Progenitor cell of endocrine pancreas (in vitro differentiated cells): ENCODE results near the gene ATG101. TPM values are rescaled to one million over a fixed set of nuclear protein-coding genes. Genes with fewer than 3 reads are reported as not detected.
A peak's percentile ranks its signal among the peaks of the same experiment; 100 is the strongest.

ENCODE experiments used
- DNase-seq: peaks from one replicate; pipeline ENCODE4 v3.0.0; 2021; ENCODE audit warnings: low spot score; ENCODE audit not compliant: unreplicated experiment
- H3K27ac Mint-ChIP-seq: 2 replicates; pipeline ENCODE4 v1.8.0; 2021; ENCODE audit warnings: mild to moderate bottlenecking, moderate library complexity, mixed read lengths
- H3K27me3 Mint-ChIP-seq: 2 replicates; pipeline ENCODE4 v1.8.0; 2021; ENCODE audit warnings: mixed read lengths
- H3K36me3 Mint-ChIP-seq: 2 replicates; pipeline ENCODE4 v1.8.0; 2022; ENCODE audit warnings: mixed read lengths; ENCODE audit not compliant: insufficient read depth
- H3K4me1 Mint-ChIP-seq: 2 replicates; pipeline ENCODE4 v1.8.0; 2021; ENCODE audit warnings: low read depth, mixed read lengths
- H3K4me3 Mint-ChIP-seq: 2 replicates; pipeline ENCODE4 v1.8.0; 2021; ENCODE audit warnings: low read depth, mild to moderate bottlenecking, moderate library complexity, mixed read lengths
- H3K9me3 Mint-ChIP-seq: 2 replicates; pipeline ENCODE4 v1.8.0; 2021; ENCODE audit warnings: low read depth, mixed read lengths
- total RNA-seq: library from RNA; stranded (reverse); gene quantifications from 2 replicates; pipeline ENCODE4 v1.2.1, GENCODE V29; 2021
- TF ChIP-seq, protein P1 (sequence below): fragments of 200-600 bp; sonication (generic); IDR thresholded peaks from one replicate; pipeline ENCODE4 v1.5.0; 2021; ENCODE audit warnings: antibody characterized with exemption, mild to moderate bottlenecking; ENCODE audit not compliant: unreplicated experiment

ATG101 gene
- total RNA-seq, 1 donor from 2014 or later: 23.5 TPM

DNA sequence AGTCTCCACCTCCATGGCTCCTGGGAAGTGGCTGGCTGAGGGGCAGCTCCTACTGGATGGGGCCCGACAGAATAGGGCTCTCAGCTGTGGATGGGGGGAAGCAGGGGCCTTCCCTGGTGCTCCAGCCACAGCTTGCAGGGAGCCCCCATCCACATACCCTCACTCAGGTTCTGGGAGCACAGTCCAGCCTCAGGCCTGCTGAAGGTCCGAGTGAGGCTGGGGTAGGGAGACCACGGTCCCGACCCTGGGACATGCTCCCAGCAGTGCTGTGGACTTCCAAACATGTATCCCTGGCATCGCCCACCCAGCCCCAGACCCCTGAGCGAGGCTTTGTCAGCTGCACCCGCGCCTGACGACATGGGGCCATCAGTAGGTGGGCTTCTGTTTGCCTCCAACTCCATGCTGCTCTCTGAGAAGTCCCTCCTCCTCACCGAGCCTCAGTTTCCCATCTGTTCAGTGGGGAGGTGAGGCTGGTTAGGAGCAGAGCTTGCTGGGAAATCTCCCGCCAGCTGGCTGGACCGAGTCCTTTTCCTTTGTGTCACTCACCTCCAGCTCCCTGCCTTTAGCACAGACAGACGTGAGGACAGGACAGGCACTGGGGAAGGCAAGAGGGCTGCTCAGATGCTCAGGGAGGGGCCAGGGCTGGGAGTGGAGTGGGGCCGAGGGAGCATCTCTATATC lies 9.1 kb upstream of the ATG101 start:
- peak overlapping the region; percentile 71 for H3K27ac Mint-ChIP-seq
- H3K27me3 Mint-ChIP-seq: peaks cover 9% of the 10 kb centered on the region
- H3K4me3 Mint-ChIP-seq: no peak overlapping the region
- TF ChIP-seq, protein P1, sequence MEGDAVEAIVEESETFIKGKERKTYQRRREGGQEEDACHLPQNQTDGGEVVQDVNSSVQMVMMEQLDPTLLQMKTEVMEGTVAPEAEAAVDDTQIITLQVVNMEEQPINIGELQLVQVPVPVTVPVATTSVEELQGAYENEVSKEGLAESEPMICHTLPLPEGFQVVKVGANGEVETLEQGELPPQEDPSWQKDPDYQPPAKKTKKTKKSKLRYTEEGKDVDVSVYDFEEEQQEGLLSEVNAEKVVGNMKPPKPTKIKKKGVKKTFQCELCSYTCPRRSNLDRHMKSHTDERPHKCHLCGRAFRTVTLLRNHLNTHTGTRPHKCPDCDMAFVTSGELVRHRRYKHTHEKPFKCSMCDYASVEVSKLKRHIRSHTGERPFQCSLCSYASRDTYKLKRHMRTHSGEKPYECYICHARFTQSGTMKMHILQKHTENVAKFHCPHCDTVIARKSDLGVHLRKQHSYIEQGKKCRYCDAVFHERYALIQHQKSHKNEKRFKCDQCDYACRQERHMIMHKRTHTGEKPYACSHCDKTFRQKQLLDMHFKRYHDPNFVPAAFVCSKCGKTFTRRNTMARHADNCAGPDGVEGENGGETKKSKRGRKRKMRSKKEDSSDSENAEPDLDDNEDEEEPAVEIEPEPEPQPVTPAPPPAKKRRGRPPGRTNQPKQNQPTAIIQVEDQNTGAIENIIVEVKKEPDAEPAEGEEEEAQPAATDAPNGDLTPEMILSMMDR: no peak
- DNase-seq: no peak
- H3K4me1 Mint-ChIP-seq: peaks cover 3% of the 10 kb centered on the region
- no peaks in the 10 kb centered on the region for H3K9me3 Mint-ChIP-seq
- H3K36me3 Mint-ChIP-seq: no peaks in the 10 kb centered on the region

DNA sequence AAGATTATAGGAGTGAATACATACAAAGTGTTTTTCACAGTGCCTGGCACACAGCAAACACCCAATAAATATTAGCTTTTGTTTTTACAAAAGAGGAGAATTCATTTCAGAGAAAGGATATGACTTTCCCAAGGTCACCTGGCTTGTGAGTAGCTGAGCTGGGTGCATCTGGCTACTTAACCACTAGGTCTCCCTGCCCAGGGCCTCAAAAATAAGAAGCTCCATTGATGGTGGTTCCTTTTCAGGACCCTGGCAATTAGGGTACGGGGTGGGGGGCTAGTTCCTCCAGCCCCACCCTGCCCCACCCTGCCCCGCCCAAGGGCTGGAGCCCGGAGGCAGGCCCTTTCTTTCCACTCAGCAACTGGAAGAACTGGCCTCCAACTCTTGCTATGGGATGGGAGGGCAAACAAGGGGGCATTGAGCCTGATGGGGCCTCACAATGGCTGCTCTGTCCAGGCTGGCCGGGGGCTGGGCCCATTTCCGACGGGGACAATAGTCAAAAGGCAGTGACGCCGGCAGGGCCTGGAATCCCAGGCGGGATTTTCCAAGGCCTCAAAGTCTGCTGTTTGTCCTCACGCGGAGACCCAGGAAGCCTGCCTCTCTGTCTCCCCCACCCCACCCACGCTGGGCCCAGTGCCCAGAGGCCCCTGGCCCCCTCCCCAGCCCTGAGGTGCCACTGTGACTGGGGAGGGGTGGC lies 8.2 kb upstream of the ATG101 start:
- Mint-ChIP-seq H3K9me3 (no peaks in the 10 kb centered on the region), H3K4me1 (peaks cover 3% of the 10 kb centered on the region), H3K36me3 (no peaks in the 10 kb centered on the region), H3K27me3 (peaks cover 17% of the 10 kb centered on the region), H3K27ac (no peak overlapping the region), H3K4me3 (no peak overlapping the region)
- no peak for DNase-seq
- TF ChIP-seq, protein P1: no peak

DNA sequence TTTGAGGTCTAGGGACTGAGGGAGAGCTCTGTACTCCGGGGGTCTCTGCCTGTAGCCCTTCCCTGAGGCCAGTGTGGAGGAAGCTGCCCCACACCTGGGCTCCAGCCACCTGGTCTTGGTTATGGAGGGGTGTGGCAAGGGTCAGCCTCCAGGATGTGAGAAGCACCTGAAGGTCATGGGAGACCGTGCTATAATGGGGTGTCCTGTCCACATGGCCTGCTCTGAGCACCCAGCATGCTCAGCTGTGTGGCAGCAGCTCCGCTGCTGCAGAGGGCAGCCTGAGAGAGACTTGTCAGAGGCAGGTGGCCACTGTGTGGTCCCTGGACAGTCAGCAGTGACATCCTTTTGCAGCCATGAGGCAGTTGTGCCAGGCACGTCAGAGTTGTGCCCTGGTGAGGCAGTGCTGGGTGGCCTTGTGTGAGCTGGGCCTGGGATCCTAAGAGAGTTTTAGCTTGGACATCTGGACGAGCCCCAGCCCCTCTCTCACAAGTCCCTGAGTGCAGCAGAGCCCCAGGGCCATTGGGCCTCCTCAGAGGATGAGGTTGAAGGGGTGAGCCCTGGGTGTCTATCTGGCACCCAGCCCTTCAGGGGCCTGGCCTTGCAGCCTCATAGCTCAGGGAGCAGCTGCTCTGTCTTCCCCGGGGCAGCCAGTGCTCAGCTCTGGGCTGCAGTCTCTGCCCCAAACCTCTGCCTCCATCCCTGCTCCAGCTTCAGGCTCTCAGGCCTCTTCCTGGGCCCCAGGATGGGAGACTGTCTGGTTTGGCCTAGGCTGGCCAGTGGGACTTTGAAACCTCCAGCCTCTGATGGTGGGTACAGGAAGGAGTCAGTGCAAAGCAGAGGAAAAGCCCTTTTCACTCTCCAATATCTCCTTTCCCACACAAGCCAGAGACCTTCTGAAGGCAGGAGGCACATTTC lies 7.4 kb upstream of the ATG101 start:
- Mint-ChIP-seq H3K9me3 (no peaks in the 10 kb centered on the region), H3K27ac (peak overlapping the region; percentile 45), H3K27me3 (peaks cover 23% of the 10 kb centered on the region), H3K36me3 (no peaks in the 10 kb centered on the region), H3K4me3 (no peak overlapping the region), H3K4me1 (peaks cover 3% of the 10 kb centered on the region)
- DNase-seq: no peak
- TF ChIP-seq, protein P1: no peak

DNA sequence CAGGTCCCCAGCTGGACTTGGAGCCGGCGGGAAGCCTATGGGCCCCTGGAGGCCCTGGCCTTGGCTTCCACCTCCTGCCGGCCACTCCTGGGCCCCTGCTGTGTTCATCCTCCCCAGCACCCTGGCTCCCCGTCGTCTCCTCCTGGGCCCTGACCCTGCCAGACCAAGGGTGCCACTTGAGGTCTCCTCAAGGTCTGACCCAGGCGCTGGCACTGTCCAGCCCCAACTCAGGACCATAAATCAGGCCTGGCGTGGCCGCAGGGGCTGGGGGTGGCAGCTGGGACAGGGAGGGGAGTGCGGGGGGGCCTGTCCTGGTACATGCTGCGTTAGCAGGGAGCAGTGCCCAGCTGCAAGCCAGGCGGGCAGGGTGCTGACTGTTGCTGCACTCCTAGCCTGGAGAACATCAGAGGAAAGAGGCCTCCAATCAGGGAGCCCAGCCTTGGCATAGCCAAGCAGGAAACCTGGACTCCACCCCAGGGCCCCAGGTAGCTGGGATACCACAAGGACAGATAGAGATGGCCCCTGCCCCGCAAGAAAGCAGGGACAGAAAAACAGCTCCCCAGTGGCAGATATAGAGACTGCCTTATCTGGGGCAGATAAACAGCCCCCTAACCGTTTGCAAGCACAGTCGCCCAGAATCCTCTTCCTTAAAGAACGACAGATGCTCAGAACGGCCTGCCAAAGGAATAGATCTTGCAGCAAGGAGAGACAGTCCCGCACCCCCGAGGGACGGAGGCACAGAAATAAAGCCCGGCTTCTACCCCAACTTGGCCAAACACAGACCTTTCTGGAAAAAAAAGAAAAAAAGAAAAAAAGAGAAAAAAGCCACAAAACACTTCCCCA lies 6.5 kb upstream of the ATG101 start:
- TF ChIP-seq, protein P1: no peak

More for the DNA sequence above, 6.5 kb upstream of the ATG101 start:
- Mint-ChIP-seq H3K4me3 (no peak overlapping the region), H3K9me3 (no peaks in the 10 kb centered on the region), H3K4me1 (peaks cover 3% of the 10 kb centered on the region), H3K27me3 (peaks cover 23% of the 10 kb centered on the region), H3K27ac (no peak overlapping the region), H3K36me3 (no peaks in the 10 kb centered on the region)
- DNase-seq: no peak
